SJCRH30 (cell line): ENCODE measurements around the gene SP140. TPM values are rescaled to one million over a fixed set of nuclear protein-coding genes. Genes with fewer than 3 reads are reported as not detected.
"Not testable (repeated sequence)": the region's sequence is repeated elsewhere in the genome, so short reads cannot be mapped to it uniquely, and the experiment has no call there.

Experiments used
- DNase-seq, 2 experiments: peaks; one replicate each; pipeline ENCODE4 v3.0.0-alpha.2; 2015 to 2020
- H3K27ac ChIP-seq: fragments of 250-450 bp; sonication (Bioruptor Pico); 2 replicates; pipeline ENCODE4 v1.5.1; 2020; ENCODE audit warnings: mild to moderate bottlenecking, moderate library complexity
- H3K27me3 ChIP-seq: fragments of 250-450 bp; sonication (Bioruptor Pico); 2 replicates; pipeline ENCODE4 v1.5.1; 2020; ENCODE audit warnings: mild to moderate bottlenecking, moderate library complexity
- H3K36me3 ChIP-seq: fragments of 250-450 bp; sonication (Bioruptor Pico); 2 replicates; pipeline ENCODE4 v1.5.1; 2020; ENCODE audit warnings: mild to moderate bottlenecking, moderate library complexity
- H3K4me1 ChIP-seq: fragments of 250-450 bp; sonication (Bioruptor Pico); 2 replicates; pipeline ENCODE4 v1.5.1; 2020; ENCODE audit warnings: mild to moderate bottlenecking, moderate library complexity
- H3K4me3 ChIP-seq: fragments of 250-450 bp; sonication (Bioruptor Pico); 2 replicates; pipeline ENCODE4 v1.5.1; 2020; ENCODE audit warnings: mild to moderate bottlenecking, moderate library complexity
- H3K9me3 ChIP-seq: fragments of 250-450 bp; sonication (Bioruptor Pico); replicated peaks from 2 replicates; pipeline ENCODE4 v1.5.1; 2020; ENCODE audit warnings: mild to moderate bottlenecking, moderate library complexity
- total RNA-seq: library from RNA; depleted of rRNA; stranded (reverse); fragments of >200 nt; shearing (Covaris generic); gene quantifications from 2 replicates; pipeline ENCODE4 v1.2.3, GENCODE V29; 2014

The SP140 gene
- total RNA-seq, 1 experiment from 2014 or later, result 0.12 TPM

- Histone ChIP-seq H3K27ac (no peak overlapping the region), H3K27me3 (peaks cover 9% of the 10 kb centered on the region; the same call in 1 of the 2 replicates), H3K9me3 (no peaks in the 10 kb centered on the region), H3K36me3 (no peaks in the 10 kb centered on the region), H3K4me3 (no peak overlapping the region), H3K4me1 (no peaks in the 10 kb centered on the region)
- no peak for DNase-seq
Measured at GRCh38 chr2:230295192-230295591, 69.7 kb downstream of the SP140 start.

GRCh38 chr2:230296917-230297316, 71.4 kb downstream of the SP140 start:
- no peak for DNase-seq
- H3K9me3 ChIP-seq, result no peaks in the 10 kb centered on the region
- no peaks in the 10 kb centered on the region for H3K36me3 ChIP-seq
- H3K27me3 ChIP-seq, result peaks cover 9% of the 10 kb centered on the region; the same call in 1 of the 2 replicates
- H3K27ac ChIP-seq, result no peak overlapping the region
- no peak overlapping the region for H3K4me3 ChIP-seq
- no peaks in the 10 kb centered on the region for H3K4me1 ChIP-seq

- Histone ChIP-seq H3K36me3 (no peaks in the 10 kb centered on the region), H3K27me3 (peaks cover 1% of the 10 kb centered on the region; the same call in 1 of the 2 replicates), H3K4me1 (no peaks in the 10 kb centered on the region), H3K4me3 (no peak overlapping the region), H3K9me3 (no peaks in the 10 kb centered on the region), H3K27ac (no peak overlapping the region)
- DNase-seq, result no peak
Measured at GRCh38 chr2:230299618-230300017, 74.1 kb downstream of the SP140 start.

GRCh38 chr2:230305416-230306275, 80.1 kb downstream of the SP140 start:
- Histone ChIP-seq H3K9me3 (no peaks in the 10 kb centered on the region), H3K27me3 (no peaks in the 10 kb centered on the region), H3K27ac (no peak overlapping the region), H3K36me3 (no peaks in the 10 kb centered on the region), H3K4me3 (no peak overlapping the region), H3K4me1 (no peaks in the 10 kb centered on the region)
- DNase-seq, result no peak

- DNase-seq, result no peak
- Histone ChIP-seq H3K9me3 (no peaks in the 10 kb centered on the region), H3K4me3 (no peak overlapping the region), H3K27me3 (no peaks in the 10 kb centered on the region), H3K27ac (no peak overlapping the region), H3K4me1 (no peaks in the 10 kb centered on the region), H3K36me3 (no peaks in the 10 kb centered on the region)
Measured at GRCh38 chr2:230306474-230306873, 80.9 kb downstream of the SP140 start.

- H3K4me3 ChIP-seq, result no peak overlapping the region
- no peak for DNase-seq
- no peaks in the 10 kb centered on the region for H3K36me3 ChIP-seq
- no peaks in the 10 kb centered on the region for H3K27me3 ChIP-seq
- H3K9me3 ChIP-seq, result no peaks in the 10 kb centered on the region
- no peaks in the 10 kb centered on the region for H3K4me1 ChIP-seq
- H3K27ac ChIP-seq, result no peak overlapping the region
Measured at GRCh38 chr2:230307485-230307884, 81.9 kb downstream of the SP140 start.

- Histone ChIP-seq H3K4me3 (no peak overlapping the region), H3K36me3 (no peaks in the 10 kb centered on the region), H3K27me3 (no peaks in the 10 kb centered on the region), H3K9me3 (no peaks in the 10 kb centered on the region), H3K27ac (no peak overlapping the region), H3K4me1 (no peaks in the 10 kb centered on the region)
- DNase-seq, result no peak
Measured at GRCh38 chr2:230308402-230309000, 83.0 kb downstream of the SP140 start.

- not testable (repeated sequence) for H3K36me3 ChIP-seq, DNase-seq, H3K27me3 ChIP-seq, H3K27ac ChIP-seq, H3K4me3 ChIP-seq, H3K4me1 ChIP-seq, H3K9me3 ChIP-seq
Measured at GRCh38 chr2:230310792-230311191, 85.3 kb downstream of the SP140 start.

- not testable (repeated sequence) for H3K4me1 ChIP-seq, DNase-seq, H3K9me3 ChIP-seq
Measured at GRCh38 chr2:230311634-230312033, 86.1 kb downstream of the SP140 start.

GRCh38 chr2:230312638-230313037, 87.1 kb downstream of the SP140 start:
- Histone ChIP-seq H3K36me3 (no peaks in the 10 kb centered on the region), H3K27ac (no peak overlapping the region), H3K9me3 (no peaks in the 10 kb centered on the region), H3K4me1 (no peaks in the 10 kb centered on the region), H3K4me3 (no peak overlapping the region), H3K27me3 (no peaks in the 10 kb centered on the region)
- no peak for DNase-seq

More at GRCh38 chr2:230311634-230312033, 86.1 kb downstream of the SP140 start:
- H3K4me3 ChIP-seq, H3K27ac ChIP-seq, H3K36me3 ChIP-seq, H3K27me3 ChIP-seq: not testable (repeated sequence)

- no peaks in the 10 kb centered on the region for H3K4me1 ChIP-seq
- H3K9me3 ChIP-seq, result 0 out of 2 replicates have a peak, but pooled peaks cover 3% of the 10 kb centered on the region
- no peak overlapping the region for H3K27ac ChIP-seq
- H3K4me3 ChIP-seq, result no peak overlapping the region
- DNase-seq, result no peak
- H3K27me3 ChIP-seq, result no peaks in the 10 kb centered on the region
- no peaks in the 10 kb centered on the region for H3K36me3 ChIP-seq
Measured at GRCh38 chr2:230317366-230317765, 91.8 kb downstream of the SP140 start.

- no peaks in the 10 kb centered on the region for H3K36me3 ChIP-seq
- 0 out of 2 replicates have a peak, but pooled peaks cover 3% of the 10 kb centered on the region for H3K9me3 ChIP-seq
- H3K27ac ChIP-seq, result no peak overlapping the region
- H3K27me3 ChIP-seq, result no peaks in the 10 kb centered on the region
- DNase-seq, result no peak
- H3K4me1 ChIP-seq, result no peaks in the 10 kb centered on the region
- no peak overlapping the region for H3K4me3 ChIP-seq
Measured at GRCh38 chr2:230318190-230319121, 92.9 kb downstream of the SP140 start.

- Histone ChIP-seq H3K9me3 (0 out of 2 replicates have a peak, but pooled peaks cover 3% of the 10 kb centered on the region), H3K4me3 (no peak overlapping the region), H3K27me3 (no peaks in the 10 kb centered on the region), H3K27ac (no peak overlapping the region), H3K4me1 (no peaks in the 10 kb centered on the region), H3K36me3 (no peaks in the 10 kb centered on the region)
- DNase-seq, result no peak
Measured at GRCh38 chr2:230319211-230319862, 93.8 kb downstream of the SP140 start.

- H3K9me3 ChIP-seq, result 0 out of 2 replicates have a peak, but pooled peaks cover 3% of the 10 kb centered on the region
- H3K27ac ChIP-seq, result no peak overlapping the region
- H3K4me3 ChIP-seq, result no peak overlapping the region
- H3K27me3 ChIP-seq, result no peaks in the 10 kb centered on the region
- no peaks in the 10 kb centered on the region for H3K4me1 ChIP-seq
- H3K36me3 ChIP-seq, result no peaks in the 10 kb centered on the region
- no peak for DNase-seq
Measured at GRCh38 chr2:230321031-230321430, 95.5 kb downstream of the SP140 start.
